Erythroblast (primary cell): Measurements from ENCODE around the gene SLC2A5.

Experiments used
- GATA1 ChIP-seq: IDR thresholded peaks from 2 replicates; pipeline ENCODE4 v1.6.1; 2011; ENCODE audit warnings: low read depth, mild to moderate bottlenecking, control low read depth, low read length, moderate library complexity
- POLR2A ChIP-seq: IDR thresholded peaks from 2 replicates; pipeline ENCODE4 v1.6.1; 2011; ENCODE audit warnings: mild to moderate bottlenecking, low read length

DNA sequence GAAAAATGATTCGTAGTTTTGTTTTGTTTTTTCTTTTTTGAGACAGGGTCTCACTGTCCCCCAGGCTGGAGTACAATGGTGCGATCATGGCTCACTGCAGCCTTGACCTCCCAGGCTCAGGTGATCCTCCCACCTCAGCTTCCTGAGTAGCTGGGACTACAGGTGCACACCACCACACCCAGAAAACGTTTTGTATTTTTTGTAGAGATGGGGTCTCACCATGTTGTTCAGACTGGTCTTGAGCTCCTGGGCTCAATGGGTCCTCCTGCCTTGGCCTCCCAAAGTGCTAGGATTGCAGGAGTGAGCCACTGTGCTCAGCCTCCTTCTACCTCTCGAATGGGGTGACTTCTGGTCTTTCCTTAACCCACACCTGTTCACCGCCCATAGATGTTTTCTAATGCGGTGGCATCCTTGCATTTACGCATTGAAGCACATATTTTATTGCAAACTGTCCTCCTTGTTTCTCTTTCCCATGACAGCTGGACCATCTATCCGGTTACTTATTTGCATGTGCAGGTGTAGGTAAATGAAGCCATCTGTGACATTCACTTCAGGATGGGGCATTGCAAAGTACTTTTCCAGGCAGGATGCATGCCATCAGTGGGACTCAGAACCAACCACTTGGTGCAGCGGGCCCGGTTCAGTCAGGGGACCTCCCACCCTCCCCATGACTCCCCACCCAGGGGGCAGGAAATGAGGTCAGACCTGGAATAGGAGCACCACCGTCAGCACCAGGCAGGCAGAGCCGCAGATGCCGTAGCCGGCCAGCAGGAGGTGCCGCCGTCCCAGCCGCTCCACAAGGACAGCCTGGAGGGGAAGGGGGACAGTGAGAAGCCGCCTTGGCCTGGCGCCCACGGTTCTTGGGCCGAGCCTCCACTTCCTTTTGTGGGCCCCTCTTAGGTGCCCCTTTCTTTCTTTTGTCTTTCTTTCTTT is 59.7 kb downstream of the SLC2A5 start:
- no peak for TF ChIP-seq POLR2A
- no peak for TF ChIP-seq GATA1
